H54 (cell line): ENCODE results near the gene ADAMTSL5.
"Not testable (repeated sequence)": the region's sequence is repeated elsewhere in the genome, so short reads cannot be mapped to it uniquely, and the experiment has no call there.

Source experiments
- DNase-seq: peaks from one replicate; pipeline ENCODE4 v3.0.0; 2011; ENCODE audit warnings: low spot score, mixed read lengths; ENCODE audit not compliant: insufficient read length
- FAIRE-seq: peaks from 3 replicates; lab custom pipeline; 2011; peaks lifted over from hg19 to GRCh38; lab: Jason Lieb, UNC
- POLR2A ChIP-seq: IDR thresholded peaks from 2 replicates; pipeline ENCODE4 v1.6.1; 2011; ENCODE audit warnings: low read depth, mild to moderate bottlenecking, low read length

The ADAMTSL5 gene

GRCh38 chr19:1538978-1539377, 26.2 kb upstream of the ADAMTSL5 start:
- no peak for TF ChIP-seq POLR2A
- DNase-seq (no peak), FAIRE-seq (no peak)

- DNase-seq, FAIRE-seq: not testable (repeated sequence)
These were observed 22.9 kb upstream of the ADAMTSL5 start for GRCh38 chr19:1535699-1536098.

- DNase-seq (no peak), FAIRE-seq (no peak)
- TF ChIP-seq POLR2A = no peak
These were observed 22.2 kb upstream of the ADAMTSL5 start for GRCh38 chr19:1534972-1535371.

- FAIRE-seq = no peak
- no peak for DNase-seq
- no peak for TF ChIP-seq POLR2A
These were observed 20.8 kb upstream of the ADAMTSL5 start for GRCh38 chr19:1533510-1534150.

GRCh38 chr19:1532003-1532402, 19.2 kb upstream of the ADAMTSL5 start:
- no peak for TF ChIP-seq POLR2A
- FAIRE-seq (no peak), DNase-seq (no peak)

GRCh38 chr19:1531587-1531986, 18.8 kb upstream of the ADAMTSL5 start:
- FAIRE-seq = no peak
- no peak for DNase-seq
- no peak for TF ChIP-seq POLR2A

- not testable (repeated sequence) for FAIRE-seq
These were observed 18.0 kb upstream of the ADAMTSL5 start for GRCh38 chr19:1530856-1531255.

GRCh38 chr19:1529430-1529816, 16.6 kb upstream of the ADAMTSL5 start:
- no peak for TF ChIP-seq POLR2A
- DNase-seq (no peak), FAIRE-seq (no peak)

More at GRCh38 chr19:1530856-1531255, 18.0 kb upstream of the ADAMTSL5 start:
- DNase-seq = not testable (repeated sequence)

- DNase-seq (no peak), FAIRE-seq (no peak)
- no peak for TF ChIP-seq POLR2A
These were observed 16.0 kb upstream of the ADAMTSL5 start for GRCh38 chr19:1528596-1529429.

- no peak for FAIRE-seq
- DNase-seq = no peak
- no peak for TF ChIP-seq POLR2A
These were observed 15.0 kb upstream of the ADAMTSL5 start for GRCh38 chr19:1527650-1528309.

GRCh38 chr19:1526979-1527649, 14.3 kb upstream of the ADAMTSL5 start:
- DNase-seq = no peak
- no peak for TF ChIP-seq POLR2A

GRCh38 chr19:1526066-1526778, 13.4 kb upstream of the ADAMTSL5 start:
- DNase-seq (no peak), FAIRE-seq (no peak)
- TF ChIP-seq POLR2A = no peak

More at GRCh38 chr19:1526979-1527649, 14.3 kb upstream of the ADAMTSL5 start:
- FAIRE-seq = no peak

GRCh38 chr19:1525343-1525742, 12.5 kb upstream of the ADAMTSL5 start:
- TF ChIP-seq POLR2A = no peak
- FAIRE-seq = no peak
- DNase-seq = no peak
